Measurements from ENCODE around the gene CLIP2. TPM values are rescaled to one million over a fixed set of nuclear protein-coding genes. Genes with fewer than 3 reads are reported as not detected.

Gene CLIP2
- total and polyA plus RNA-seq, 2 of the 8 experiments (the other 6 are each of a cell fraction or from before 2014, with no cell fraction given): 8.3 to 41.5 TPM

DNA sequence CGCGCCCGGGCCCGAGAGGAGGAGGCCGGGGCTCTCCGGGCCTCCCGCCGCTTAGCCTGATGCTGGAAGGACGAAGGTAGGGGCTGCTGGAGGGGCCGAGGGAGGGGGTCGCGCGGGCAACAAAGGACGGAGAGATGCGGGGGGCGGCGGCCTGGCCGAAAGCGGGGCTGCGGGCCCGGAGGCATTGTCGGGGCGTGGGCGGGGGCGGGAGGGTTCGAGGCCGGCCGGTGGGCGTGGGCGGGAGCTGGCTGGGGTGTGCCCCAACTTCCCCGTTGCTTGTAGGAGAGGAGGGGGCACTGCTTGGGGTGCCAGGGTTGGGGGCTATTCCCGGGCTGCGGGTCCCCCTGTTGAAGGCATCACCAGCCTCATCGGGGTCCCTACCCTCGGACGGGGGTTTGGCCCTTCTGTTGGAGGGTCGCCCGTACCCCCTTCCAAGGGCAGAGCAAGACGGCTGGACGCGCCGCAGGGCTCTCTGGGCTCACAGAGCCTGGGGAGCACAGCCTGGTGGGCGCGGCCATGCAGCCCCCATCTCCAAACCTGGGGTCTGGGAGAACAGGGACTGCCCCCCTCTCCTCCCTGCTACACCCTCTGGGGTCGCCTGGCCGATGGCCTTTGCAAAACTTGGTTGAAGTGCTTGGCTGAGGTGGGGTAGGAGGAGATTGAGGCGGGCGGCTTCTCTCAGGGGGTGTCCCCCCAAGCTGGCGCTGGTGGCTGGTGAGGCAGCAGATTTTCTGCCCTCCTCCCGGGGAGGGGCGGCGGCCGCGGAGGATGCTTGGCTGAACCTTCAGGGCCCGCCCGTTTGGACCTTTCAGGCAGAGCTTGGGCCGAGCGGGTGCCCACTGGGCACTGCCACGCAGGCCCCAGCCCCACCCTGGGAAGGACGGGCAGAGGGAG lies 699 bp downstream of the CLIP2 start:
- H3K4me2 ChIP-seq (ENCODE audit: insufficient read depth in 1 of 2, low read depth in 2 of 2, low read length in 2 of 2): peak overlapping the region; percentile 79 to 93
- H3K4ac ChIP-seq (replicated peaks; ENCODE audit: insufficient read length, low read depth, low read length): peak overlapping the region; percentile 47
- FAIRE-seq (no peak), DNase-seq (ENCODE audit: low read depth in 1 of 2, low spot score in 2 of 2) (no peak)
- H2AFZ ChIP-seq (ENCODE audit: low read length): no peak overlapping the region
- 8% methylated on average over 23 of the region's 60 CpGs; no CpG with 5 or more reads in 1 of the 2 experiments for WGBS, 2 experiments (ENCODE audit: extremely low coverage in 1 of 2, insufficient coverage in 1 of 2, insufficient read length in 1 of 2, insufficient replicate concordance in 2 of 2, low coverage in 1 of 2, low lambda C conversion rate in 2 of 2, missing lambda C conversion rate in 1 of 2)
- CTCF ChIA-PET (ENCODE audit: partially characterized antibody): interaction anchor here (0.9 to 6.8 kb wide), 8 partner anchors 13 to 111 kb away, joined by 3 to 75 read pairs (median 6); no protein-coding TSS in a partner anchor
- H4K91ac ChIP-seq (replicated peaks; ENCODE audit: insufficient read length, low read length): peak overlapping the region; percentile 59
- no peak overlapping the region for H2BK120ac ChIP-seq (replicated peaks; ENCODE audit: low read depth, low read length)
- no peak overlapping the region for H4K5ac ChIP-seq (ENCODE audit: insufficient read length, low read depth, low read length)
- peaks cover 0 to 4% (median 0%) of the 10 kb centered on the region in 4 experiments; a peak in 3 of 7 replicates for H3K27me3 ChIP-seq (replicated peaks in 1 of 4; ENCODE audit: control insufficient read depth in 3 of 4, extremely low read depth in 1 of 4, insufficient read depth in 3 of 4, low read length in 3 of 4)
- H3K79me1 ChIP-seq (ENCODE audit: low read depth, low read length): peaks cover 4% of the 10 kb centered on the region
- H3K9me3 ChIP-seq (ENCODE audit: insufficient read depth in 2 of 2, low read depth in 1 of 2, low read length in 1 of 2): no peaks in the 10 kb centered on the region
- H3K9ac ChIP-seq (replicated peaks in 1 of 4; ENCODE audit: extremely low read depth in 1 of 4, low read depth in 3 of 4, low read length in 3 of 4): peak overlapping the region; percentile 34 to 72 (median 50)
- POLR2A ChIA-PET (ENCODE audit: partially characterized antibody): interaction anchor here (0.6 to 5.4 kb wide), 12 partner anchors 11 to 151 kb away, joined by 3 to 97 read pairs (median 3); no protein-coding TSS in a partner anchor
- H3K4me1 ChIP-seq (replicated peaks in 1 of 4; ENCODE audit: control insufficient read depth in 3 of 4, insufficient read depth in 4 of 4, low read length in 3 of 4): peaks cover 9 to 45% (median 33%) of the 10 kb centered on the region in 4 experiments
- H3K79me2 ChIP-seq (ENCODE audit: control insufficient read depth in 1 of 2, insufficient read depth in 2 of 2, low read length in 2 of 2): peaks cover 0 to 51% of the 10 kb centered on the region in 2 experiments; a peak in 2 of 4 replicates
- TF ChIP-seq EGR1 (IDR thresholded peaks at IDR 0.05; ENCODE audit: borderline replicate concordance, low read depth, low read length) (peak; percentile 58; the same call in 1 of the 2 replicates), SP2 (IDR thresholded peaks at IDR 0.05; ENCODE audit: low read length) (no peak), KDM4A (IDR thresholded peaks at IDR 0.05; ENCODE audit: low read depth, low read length, severe bottlenecking) (peak; percentile 69)
- TF ChIP-seq, protein P1, sequence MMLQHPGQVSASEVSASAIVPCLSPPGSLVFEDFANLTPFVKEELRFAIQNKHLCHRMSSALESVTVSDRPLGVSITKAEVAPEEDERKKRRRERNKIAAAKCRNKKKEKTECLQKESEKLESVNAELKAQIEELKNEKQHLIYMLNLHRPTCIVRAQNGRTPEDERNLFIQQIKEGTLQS (IDR thresholded peaks at IDR 0.05; ENCODE audit: insufficient read depth, low read depth, low read length): no peak
- H3K23ac ChIP-seq (ENCODE audit: insufficient read length): no peak overlapping the region
- peak overlapping the region; percentile 32 for H3K56ac ChIP-seq (replicated peaks; ENCODE audit: insufficient read length, low read depth, low read length)
- no peak overlapping the region for H3K14ac ChIP-seq (ENCODE audit: insufficient read length)
- no peaks in the 10 kb centered on the region for H3K36me3 ChIP-seq (ENCODE audit: control insufficient read depth in 2 of 4, insufficient read depth in 4 of 4, low read length in 3 of 4)
- H4K20me1 ChIP-seq (replicated peaks in 1 of 2; ENCODE audit: control insufficient read depth in 1 of 2, insufficient read depth in 2 of 2, low read length in 2 of 2): peaks cover 6 to 19% of the 10 kb centered on the region in 2 experiments
- no peak overlapping the region for H3K27ac ChIP-seq (ENCODE audit: low read depth, low read length)
- no peak overlapping the region for H2BK15ac ChIP-seq (ENCODE audit: low read length)
- H2BK20ac ChIP-seq (ENCODE audit: low read length): no peak overlapping the region
- no peak overlapping the region for H2AK5ac ChIP-seq (ENCODE audit: low read depth, low read length)
- H3K18ac ChIP-seq (ENCODE audit: extremely low read depth, low read length): peak overlapping the region; percentile 76
- no peak overlapping the region for H2BK12ac ChIP-seq (ENCODE audit: low read depth, low read length)
- peak overlapping the region; percentile 79 to 97 (median 84) for H3K4me3 ChIP-seq (ENCODE audit: extremely low read depth in 1 of 4, insufficient read depth in 2 of 4, low read depth in 3 of 4, low read length in 4 of 4)
- H2BK5ac ChIP-seq (ENCODE audit: low read depth, low read length): no peak overlapping the region
- H4K8ac ChIP-seq (ENCODE audit: extremely low read depth, insufficient read depth, low read length): peak overlapping the region; percentile 57
- H3K23me2 ChIP-seq (ENCODE audit: low read depth, low read length): peaks cover 11% of the 10 kb centered on the region; the same call in 1 of the 2 replicates
